Stimulated activated CD4-positive, alpha-beta T cell treated with anti-CD3 and anti-CD28 coated beads, TNF-alpha, amount 100 ng/mL, for 24 hours (primary cell): ENCODE data around the gene NDE1.

Experiments used
- DNase-seq, 3 experiments: peaks; one replicate each; pipeline ENCODE4 v3.0.0-alpha.2; 2020; ENCODE audit warnings: low read depth in 3 of 3

NDE1 gene

DNA sequence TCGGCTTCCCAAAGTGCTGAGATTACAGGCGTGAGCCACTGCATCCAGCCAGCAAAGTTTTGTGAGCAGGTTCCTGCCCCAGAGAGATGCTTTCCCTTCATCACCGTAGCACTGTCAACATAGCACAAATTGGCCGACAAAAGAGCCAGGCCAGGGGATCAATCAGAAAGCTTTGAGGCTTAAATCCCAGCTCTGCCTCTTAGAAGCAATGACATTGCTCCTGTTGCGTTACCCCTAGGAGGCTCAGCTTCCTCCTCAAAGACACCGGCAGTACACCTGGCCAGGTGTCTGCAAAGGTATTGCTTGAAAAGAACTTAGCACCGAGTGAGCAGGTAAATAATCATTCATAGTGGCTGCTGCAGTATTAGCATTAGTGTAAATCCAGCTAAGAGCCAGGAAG, 86.5 kb downstream of the NDE1 start:
- DNase-seq = no peak

DNA sequence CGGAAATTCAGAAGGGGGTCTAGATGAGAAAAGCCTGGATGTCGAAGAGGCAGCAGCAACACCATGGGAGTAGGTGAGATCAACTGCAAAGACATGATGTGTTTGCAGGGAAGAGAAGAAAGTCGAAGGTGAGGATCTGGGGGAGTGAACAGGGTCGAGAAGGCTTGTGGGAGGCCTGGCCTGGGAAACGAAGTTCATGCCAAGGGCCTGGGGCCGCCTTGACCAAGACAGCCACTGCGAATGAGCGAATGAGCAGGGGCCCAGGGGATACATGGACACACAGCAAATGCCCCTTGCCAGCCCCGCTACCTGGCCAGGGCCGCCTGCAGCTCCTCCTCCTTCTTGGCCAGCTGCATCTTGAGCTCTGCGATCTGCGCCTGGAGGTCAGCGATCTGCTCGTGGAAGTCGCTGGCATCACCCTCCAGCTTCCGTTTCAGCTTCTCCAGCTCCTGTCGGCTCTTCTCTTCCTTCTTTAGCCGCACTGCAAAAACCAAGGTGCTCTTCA, 87.1 kb downstream of the NDE1 start:
- no peak for DNase-seq

DNA sequence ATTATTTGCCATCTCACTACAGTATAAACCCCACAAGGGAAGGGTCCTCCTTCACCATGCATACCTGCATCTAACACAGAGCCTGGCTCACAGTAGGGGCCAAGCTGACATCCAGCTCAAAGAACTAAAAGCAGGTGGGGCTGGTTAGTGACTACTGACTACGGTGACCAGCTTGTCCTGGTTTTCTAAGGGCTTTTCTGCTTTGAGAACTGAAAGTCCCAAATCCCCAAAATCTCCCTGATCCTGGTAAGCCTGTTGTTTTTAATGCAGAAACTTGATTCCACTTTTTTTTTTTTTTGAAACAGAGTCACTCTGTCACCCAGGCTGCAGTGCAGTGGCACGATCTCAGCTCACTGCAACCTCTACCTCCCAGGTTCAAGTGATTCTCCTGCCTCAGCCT, 89.4 kb downstream of the NDE1 start:
- DNase-seq = no peak

DNA sequence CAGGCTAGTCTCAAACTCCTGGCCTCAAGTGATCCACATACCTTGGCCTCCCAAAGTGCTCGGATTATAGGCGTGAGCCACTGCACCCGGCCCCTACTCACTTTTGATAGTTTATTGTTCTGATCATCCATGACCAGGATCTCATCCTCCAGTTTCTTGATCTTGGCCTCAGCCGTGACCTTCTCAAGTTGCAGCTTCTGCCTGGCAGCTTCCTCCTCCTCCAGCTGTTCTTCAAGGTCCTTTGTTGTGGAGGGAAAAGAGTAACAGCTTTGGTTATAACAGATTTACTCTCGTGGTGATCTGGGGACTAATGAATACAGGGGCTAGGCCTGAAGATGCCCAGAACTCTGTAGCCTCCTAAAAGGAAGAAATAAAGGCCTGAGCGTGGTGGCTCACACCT, 89.9 kb downstream of the NDE1 start:
- no peak for DNase-seq

DNA sequence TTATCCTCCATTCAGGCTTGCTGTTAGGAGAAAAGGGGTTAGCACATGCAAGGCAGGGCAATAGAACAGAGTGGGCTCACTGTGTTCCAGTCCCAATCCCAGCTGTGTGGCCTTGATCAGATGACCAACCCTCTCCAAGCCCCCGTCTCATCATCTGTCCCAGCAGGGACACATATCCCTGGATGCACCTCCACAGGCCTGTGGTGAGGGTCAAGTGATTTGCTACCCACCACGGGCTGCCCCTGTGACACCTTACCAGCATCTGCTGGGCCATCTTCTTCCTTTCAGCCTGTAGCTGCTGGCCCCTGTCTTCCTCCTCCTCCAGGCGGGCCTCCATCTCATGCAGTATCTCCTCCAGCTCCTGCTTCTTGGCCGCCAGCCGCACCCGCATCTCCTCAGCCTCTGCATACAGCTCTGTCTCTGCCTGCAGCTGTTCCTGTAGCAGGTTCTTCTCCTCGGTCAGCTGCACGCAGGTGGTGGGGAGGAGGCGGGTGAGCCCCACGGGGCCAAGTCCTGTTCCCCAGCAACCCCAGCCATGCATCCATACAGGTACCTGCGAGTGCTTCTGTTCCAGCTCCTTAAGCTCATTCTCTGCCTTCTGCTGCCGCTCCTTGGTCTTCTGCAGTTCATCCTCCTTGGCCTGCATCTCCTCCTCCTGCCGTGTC, 91.3 kb downstream of the NDE1 start:
- DNase-seq = no peak

DNA sequence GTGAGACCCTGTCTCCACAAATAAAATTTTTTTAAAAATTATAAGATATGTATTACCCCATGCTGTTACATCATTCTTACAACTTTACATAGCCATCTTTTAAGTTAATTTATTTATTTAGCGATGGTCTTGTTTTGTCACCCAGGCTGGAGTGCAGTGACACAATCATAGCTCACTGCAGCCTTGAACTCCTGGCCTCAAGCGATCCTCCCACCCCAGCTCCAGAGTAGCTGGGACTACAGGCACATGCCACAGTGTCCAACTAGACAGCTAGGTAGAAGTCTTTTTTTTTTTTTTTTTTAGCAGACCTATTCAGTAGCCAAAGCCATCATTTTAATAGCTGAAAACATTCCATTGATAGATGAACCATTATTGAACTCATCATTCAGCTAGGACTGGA, 92.7 kb downstream of the NDE1 start:
- DNase-seq = no peak

DNA sequence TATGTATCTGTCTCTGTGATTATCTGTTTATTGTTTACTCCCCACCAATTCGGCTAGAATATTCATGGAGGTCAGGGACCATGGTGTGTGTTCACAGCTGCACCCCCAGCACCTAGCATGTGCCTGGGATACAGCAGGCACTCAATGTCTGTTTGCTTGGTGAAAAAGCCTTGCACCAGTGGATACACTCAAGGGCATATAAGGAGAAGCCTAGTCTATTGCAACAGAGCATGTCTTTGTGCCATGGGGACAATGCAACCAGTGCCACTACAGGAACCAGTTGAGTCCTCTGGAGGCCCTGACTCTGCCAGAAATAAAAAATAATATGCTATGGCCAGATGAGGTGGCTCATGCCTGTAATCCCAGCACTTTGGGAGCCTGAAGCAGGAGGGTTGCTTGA, 93.6 kb downstream of the NDE1 start:
- DNase-seq = no peak

DNA sequence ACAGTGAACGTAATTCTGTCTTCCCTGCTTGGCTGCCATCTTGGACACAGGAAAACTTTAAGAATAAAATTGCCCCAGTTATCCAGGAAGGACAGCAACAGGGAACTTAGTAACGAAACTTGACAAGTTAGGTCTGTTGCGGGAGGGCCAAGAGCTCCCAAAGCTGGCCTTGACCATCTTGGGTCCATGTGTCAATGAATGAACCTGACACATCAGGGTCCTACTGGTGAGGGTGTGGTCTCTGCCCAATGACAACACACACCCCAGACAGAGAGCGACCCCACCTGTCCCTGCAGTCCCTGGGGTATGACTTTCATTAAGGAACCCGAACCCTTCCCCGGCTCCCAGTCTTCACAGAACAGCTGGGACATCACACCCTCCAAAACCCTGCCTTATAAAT, 96.3 kb downstream of the NDE1 start:
- no peak for DNase-seq

DNA sequence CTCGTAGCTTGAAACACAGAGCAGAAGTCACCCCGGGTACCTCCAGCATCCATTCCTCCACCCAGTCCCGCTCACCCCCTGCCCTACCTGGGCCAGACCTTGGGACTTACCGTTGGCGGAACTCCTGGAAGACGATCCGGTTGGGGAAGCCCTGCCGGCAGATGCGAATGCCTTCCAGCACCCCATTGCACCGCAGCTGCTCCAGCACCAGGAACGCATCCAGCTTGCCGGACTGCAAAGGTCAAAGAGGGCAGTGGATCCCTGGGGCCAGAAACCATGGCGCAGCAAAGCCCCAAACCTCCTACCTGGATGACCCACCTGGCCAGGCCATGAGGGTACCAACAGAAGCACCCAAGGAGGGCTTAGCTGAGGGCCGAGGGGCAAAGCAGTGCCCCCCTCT, 97.9 kb downstream of the NDE1 start:
- DNase-seq = no peak

DNA sequence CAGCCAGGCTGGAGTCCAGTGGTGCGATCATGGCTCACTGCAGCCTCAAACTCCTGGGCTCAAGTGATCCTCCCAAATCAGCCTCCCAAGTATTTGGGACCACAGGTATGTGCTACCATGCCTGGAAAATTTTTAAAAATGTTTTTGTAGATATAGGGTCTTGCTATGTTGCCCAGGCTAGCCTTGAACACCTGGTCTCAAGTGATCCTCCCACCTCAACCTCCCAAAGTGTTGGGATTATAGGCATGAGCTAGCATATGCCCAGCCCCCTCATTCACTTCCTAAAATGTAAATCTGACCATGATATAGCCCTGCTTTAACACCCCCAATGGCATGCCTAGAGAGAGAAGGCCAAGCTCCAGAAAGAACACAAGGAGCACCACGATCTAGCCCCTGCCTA, 98.6 kb downstream of the NDE1 start:
- no peak for DNase-seq

DNA sequence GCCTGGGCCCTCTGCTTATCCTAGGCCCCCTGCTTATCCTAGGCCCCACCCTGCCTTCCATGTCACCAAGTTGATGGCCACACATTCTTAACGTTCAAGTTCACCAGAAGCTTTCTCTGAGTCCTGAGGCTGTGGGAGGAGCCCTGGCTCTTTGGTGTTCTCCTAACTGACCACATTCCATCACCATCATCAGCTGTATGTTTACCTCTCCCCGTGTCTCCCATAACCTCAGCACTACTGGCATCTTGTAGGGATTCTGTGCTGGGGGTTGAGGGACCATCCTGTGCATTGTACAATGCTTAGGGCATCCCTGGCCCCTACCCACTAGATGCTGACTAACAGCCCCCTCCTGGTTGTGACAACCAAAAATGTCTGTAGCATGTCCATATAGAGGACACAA, 99.3 kb downstream of the NDE1 start:
- DNase-seq = no peak

DNA sequence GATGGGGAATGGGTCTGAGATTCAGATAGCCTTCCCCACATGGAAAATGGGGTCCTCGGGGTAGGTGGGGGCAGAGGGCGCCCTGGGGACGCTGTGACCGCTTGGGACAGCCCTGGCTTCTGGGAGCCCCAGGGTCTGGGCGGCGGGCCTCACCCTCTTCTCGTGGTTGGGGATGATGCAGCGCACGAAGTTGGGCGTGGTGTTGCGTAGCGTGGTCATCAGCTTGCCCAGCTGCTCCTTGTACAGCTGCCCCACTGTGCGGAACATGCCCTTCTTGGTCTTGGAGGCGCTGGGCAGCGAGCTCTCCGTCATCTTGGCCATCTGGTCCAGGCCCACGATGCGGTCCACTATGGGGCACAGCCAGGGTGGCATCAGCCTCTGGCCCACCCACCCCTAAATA, 99.9 kb downstream of the NDE1 start:
- no peak for DNase-seq

DNA sequence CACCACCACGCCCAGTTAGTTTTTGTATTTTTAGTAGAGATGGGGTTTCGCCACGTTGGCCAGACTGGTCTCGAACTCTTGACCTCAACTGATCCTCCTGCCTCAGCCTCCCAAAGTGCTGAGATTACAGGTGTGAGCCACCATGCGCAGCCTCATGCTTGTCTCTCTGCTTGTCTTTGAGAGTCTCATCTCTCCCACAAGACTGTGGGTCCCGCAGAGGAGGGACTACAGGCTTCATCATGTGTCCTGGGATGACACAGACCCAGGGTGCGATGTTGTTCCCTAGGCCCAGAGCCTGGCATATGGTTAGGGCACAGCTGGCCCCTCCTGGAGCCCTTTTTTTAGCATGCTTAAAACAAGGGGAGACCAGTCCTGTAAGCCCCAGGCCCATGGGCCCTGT, 101.9 kb downstream of the NDE1 start:
- DNase-seq = no peak

DNA sequence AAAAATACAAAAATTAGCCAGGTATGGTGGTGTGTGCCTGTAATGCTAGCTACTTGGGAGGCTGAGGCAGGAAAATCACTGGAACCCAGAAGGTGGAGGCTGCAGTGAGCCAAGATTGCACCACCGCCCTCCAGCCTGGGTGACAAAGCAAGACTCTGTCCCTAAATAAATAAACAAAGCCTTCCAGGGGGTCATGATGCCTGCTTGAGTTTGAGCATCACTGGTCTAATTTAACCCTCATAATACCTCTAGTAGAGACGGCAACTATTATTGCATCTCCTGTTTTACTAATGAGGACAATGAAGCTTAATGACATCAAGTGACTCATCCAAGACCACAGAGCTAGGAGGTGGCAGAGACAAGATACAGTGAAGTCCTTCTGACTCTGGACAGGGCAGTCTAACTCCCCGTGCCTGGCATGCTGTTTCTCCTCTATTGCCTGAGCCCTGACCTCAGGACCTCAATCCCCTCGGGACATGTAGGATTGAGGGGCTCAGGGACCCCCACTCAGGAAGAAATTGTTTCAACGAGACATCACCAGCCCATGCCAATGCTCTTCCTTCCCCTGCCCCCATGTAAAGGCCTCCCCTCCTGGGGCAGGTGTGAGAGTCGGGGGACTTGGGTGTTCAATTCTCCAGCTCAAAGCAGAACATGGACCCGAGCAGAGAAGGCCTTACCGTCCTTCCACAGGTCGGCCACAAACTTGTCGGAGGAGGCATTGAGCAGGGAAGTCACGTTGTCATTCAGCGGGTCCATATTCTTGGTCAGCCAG, 102.9 kb downstream of the NDE1 start:
- DNase-seq = no peak

DNA sequence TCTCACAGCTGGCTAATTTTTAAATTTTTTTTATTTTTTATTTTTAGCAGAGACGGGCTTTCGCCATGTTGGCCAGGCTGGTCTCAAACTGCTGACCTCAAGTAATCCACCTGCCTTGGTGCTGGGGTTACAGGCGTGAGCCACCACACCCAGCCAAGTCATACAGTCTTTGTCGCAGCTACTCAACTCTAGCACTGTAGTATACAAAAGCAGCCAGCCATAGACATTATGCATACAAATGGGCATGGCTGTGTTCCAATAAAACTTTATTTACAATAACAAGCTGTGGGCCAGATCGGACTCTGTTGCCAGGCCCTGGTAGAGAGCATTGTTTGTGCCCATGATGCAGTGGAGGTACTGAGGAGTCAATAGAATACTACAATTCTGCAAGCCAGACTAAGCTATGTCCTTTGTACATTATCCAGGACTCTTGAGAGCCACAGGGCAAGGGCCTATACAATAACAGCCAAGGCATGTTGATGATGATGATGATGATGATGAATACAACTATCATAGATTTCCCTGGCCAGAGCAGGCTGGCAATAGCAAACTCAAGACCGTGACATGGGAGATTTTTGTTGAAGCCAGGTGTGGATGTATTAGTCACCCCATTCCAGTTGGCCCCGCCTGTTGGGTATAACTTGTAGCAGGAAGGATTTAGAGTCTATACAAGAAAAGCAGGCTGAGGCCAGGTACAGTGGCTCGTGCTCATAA, 104.9 kb downstream of the NDE1 start:
- no peak for DNase-seq

DNA sequence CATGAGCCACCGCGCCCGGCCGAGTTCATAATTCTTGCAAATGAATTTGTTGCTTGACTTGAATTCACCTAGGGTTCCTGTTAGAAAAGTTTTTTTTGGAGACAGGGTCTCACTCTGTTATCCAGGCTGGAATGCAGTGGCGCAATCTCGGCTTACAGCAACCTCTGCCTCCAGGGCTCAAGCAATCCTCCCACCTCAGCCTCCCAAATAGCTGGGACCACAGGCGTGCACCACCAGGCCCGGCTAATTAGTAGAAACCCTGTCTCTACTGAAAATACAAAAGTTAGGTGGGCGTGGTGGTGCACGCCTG, 107.0 kb downstream of the NDE1 start:
- DNase-seq = no peak

DNA sequence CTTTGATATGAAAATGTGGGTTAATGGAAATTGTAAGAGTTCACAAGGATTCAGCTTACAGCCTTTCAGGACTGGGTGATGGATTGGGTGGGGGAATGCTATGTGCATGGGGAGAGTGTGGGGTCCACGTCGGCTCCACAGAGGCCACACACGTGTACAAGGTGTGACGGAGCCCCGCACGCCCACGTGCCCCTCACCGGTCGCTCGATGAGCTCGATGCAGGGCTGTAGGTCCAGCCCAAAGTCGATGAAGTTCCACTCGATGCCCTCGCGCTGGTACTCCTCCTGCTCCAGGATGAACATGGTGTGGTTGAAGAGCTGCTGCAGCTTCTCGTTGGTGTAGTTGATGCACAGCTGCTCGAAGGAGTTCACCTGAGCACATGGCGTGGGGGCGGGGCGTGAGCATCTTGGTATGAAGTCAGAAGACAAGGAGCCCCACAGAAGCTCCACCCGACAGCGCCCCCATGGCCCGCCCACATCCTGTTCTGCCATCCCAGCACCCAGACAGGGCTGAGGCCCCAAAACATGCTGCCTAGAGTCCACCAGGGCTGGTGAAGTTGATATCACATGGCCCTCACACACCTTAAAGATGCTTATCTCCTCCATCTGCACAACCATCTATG, 107.7 kb downstream of the NDE1 start:
- DNase-seq = peak in 1 of 3 experiments; percentile 16

DNA sequence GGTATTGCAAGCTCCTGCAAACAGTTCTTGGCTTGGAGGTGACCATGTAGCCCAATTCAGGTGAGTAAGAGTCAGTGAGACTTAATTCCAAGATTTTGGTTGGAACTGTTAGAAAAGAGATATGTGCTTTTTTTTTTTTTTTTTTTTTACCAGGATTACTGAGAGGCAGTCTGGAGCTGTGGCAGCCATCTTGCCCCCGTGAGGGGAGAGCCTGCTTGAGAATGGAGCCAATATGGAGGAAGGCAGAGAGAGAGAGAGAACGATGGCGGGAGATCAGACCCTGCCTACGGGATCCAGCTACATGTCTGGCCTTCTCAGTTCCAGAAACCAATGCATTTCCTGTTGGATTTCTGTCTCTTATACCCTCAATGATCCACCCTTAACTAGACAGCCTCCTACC, 109.0 kb downstream of the NDE1 start:
- no peak for DNase-seq

DNA sequence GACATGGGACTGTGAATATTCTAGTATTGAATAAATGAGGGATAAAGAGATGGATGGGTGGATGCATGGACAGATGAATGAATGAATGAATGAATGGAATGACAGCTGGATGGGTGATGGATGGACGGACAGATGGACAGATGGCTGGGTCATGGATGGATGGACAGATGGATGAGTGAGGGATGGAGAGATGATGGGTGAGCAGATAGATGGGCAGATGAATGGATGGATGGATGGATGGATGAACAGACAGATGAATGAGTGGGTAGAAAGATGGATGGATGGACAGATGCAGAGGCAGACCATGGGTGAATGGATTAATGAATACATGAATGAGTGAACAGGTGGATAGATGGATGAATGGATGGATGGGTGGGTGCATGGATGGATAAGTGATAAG, 110.1 kb downstream of the NDE1 start:
- DNase-seq = no peak

DNA sequence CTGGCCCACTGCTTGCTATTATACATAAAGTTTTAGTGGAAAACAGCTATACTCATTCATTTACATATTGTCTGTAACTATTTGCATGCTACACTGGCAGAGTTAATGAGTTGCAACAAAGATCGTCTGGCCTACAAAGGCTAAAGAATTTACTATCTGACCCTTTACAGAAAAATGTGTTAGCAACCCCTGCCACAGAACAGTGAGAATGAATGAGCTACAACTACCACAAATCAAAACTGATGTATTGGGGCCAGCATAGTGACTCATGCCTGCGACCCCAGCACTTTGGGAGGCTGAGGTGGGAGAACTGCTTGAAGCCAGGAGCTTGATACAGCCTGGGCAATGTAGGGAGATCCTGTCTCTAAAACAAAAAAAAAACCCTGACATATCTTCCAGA, 114.1 kb downstream of the NDE1 start:
- DNase-seq = no peak

DNA sequence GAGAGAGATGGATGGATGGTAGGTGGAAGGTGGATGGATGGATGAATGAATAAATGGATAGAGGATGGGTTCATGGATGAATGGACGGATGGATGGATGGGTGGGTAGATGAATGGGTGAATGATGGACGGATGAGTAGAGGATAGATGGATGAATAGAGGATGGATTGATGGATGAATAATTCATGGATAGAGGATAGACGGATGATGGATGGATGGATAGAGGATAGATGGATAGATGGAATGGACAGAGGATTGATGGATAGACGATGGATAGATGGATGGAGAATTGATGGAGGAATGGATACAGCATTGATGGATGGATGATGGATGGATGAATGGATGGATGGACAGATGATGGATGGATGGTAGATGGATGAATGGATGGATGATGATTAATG, 115.1 kb downstream of the NDE1 start:
- DNase-seq = no peak

DNA sequence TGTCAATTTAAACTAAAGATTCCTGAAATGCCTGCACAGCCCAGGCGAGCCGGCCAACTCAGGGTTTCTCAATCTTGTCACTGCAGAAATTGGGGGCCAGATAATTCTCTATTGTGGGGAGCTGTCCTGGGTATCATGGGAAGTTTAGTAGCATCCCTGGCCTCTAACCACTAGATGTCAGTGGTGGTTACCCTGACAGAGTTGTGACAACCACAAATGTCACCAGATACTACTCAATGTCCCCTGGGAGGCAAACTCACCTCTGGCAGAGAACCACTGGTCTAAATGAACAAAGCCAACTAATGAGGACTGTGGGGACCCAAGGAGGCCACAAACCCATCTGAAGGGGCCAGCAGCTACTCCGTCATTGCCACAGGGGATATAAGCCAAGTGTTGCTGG, 115.8 kb downstream of the NDE1 start:
- DNase-seq = peak in 1 of 3 experiments; percentile 4

DNA sequence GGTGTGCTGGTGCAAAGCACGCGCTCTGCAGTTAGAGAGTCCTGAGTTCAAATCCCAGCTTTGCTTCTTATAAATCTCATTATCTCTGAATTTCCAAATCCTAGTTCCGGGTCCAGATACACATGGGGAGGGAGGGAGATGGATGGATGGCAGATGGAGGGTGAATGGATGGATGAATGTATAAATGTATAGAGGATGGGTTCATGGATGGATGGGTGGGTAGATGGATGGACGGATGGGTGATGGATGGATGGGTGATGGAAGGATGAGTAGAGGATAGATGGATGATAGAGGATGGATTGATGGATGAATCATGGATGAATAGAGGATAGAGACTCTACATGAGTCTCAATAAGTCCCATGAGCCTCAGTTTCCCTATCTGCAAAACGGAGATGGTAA, 116.9 kb downstream of the NDE1 start:
- DNase-seq = no peak
